ENCODE measurements around the gene MSMB. TPM values are rescaled to one million over a fixed set of nuclear protein-coding genes. Genes with fewer than 3 reads are reported as not detected.
"Not testable (repeated sequence)": the region's sequence is repeated elsewhere in the genome, so short reads cannot be mapped to it uniquely, and the experiment has no call there.

MSMB gene
- polyA plus RNA-seq, 1 of the 3 experiments (the other 2 are of a cell fraction): not detected

DNA sequence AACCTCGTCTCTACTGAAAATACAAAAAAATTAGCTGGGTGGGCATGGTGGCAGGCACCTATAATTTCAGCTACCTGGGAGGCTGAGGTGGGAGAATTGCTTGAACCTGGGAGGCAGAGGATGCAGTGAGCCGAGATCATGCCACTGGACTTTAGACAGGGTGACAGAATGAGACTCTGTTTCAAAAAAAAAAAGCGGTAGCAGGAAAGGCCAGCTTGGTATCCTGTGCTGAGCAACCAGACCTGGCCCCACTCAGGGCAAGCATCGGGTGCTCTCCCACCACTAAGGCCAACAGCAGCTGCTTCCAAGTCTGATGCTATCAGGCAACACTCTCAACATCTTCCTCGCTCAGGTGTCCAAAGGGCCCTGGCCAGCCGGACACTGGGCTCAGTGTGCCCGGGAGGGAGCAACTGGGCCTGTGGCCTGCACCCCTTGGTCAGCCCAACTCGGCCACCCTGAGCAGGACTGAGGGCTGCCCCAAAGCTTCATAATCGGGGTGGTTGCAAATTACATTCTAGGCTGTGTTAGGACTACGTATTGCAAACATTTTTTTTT, 44.3 kb upstream of the MSMB start:
- H3K27me3 ChIP-seq (ENCODE audit: insufficient read depth): no peaks in the 10 kb centered on the region
- H3K9ac ChIP-seq: no peak overlapping the region
- H3K36me3 ChIP-seq (replicated peaks in 1 of 2; ENCODE audit: control insufficient read depth in 1 of 2, insufficient read depth in 2 of 2, low read length in 1 of 2): no peaks in the 10 kb centered on the region
- H3K9me2 ChIP-seq: no peaks in the 10 kb centered on the region
- no peaks in the 10 kb centered on the region for H3K79me2 ChIP-seq (ENCODE audit: insufficient read depth)
- WGBS (ENCODE audit: low lambda C conversion rate): 84% methylated on average over 7 of the region's 10 CpGs
- POLR2A ChIA-PET: no interaction called here
- DNase-seq: no peak
- no peak overlapping the region for H2AFZ ChIP-seq (ENCODE audit: low read depth)
- H3K9me3 ChIP-seq: no peaks in the 10 kb centered on the region
- no peak overlapping the region for H3K4me2 ChIP-seq
- no peaks in the 10 kb centered on the region for H3F3A ChIP-seq (replicated peaks; ENCODE audit: insufficient read depth)
- H4K20me1 ChIP-seq (ENCODE audit: insufficient read depth): no peaks in the 10 kb centered on the region
- H3K27ac ChIP-seq (ENCODE audit: low read depth in 2 of 2, low read length in 1 of 2): no peak overlapping the region
- H3K4me3 ChIP-seq (ENCODE audit: low read depth in 2 of 2, low read length in 1 of 2): no peak overlapping the region
- TF ChIP-seq CHD2 (IDR thresholded peaks at IDR 0.05; ENCODE audit: low read length, partially characterized antibody) (no peak), FOXM1 (IDR thresholded peaks at IDR 0.05; ENCODE audit: low read depth) (no peak), ELF1 (IDR thresholded peaks at IDR 0.05) (no peak), JUND (IDR thresholded peaks at IDR 0.05) (no peak), EZH2phosphoT487 (IDR thresholded peaks at IDR 0.05; ENCODE audit: borderline replicate concordance, low read depth) (no peak), TAF1 (IDR thresholded peaks at IDR 0.05; ENCODE audit: borderline replicate concordance, low read depth, low read length) (no peak), FOSL2 (IDR thresholded peaks at IDR 0.05; ENCODE audit: borderline replicate concordance, low read depth) (no peak), RFX5 (IDR thresholded peaks at IDR 0.05; ENCODE audit: low read length) (no peak), RCOR1 (IDR thresholded peaks at IDR 0.05; ENCODE audit: low read length) (no peak), RAD21 (IDR thresholded peaks at IDR 0.05; ENCODE audit: low read length) (no peak), TCF12 (IDR thresholded peaks at IDR 0.05) (no peak), MXI1 (IDR thresholded peaks at IDR 0.05; ENCODE audit: low read depth, low read length) (no peak)
- TF ChIP-seq, protein P1, sequence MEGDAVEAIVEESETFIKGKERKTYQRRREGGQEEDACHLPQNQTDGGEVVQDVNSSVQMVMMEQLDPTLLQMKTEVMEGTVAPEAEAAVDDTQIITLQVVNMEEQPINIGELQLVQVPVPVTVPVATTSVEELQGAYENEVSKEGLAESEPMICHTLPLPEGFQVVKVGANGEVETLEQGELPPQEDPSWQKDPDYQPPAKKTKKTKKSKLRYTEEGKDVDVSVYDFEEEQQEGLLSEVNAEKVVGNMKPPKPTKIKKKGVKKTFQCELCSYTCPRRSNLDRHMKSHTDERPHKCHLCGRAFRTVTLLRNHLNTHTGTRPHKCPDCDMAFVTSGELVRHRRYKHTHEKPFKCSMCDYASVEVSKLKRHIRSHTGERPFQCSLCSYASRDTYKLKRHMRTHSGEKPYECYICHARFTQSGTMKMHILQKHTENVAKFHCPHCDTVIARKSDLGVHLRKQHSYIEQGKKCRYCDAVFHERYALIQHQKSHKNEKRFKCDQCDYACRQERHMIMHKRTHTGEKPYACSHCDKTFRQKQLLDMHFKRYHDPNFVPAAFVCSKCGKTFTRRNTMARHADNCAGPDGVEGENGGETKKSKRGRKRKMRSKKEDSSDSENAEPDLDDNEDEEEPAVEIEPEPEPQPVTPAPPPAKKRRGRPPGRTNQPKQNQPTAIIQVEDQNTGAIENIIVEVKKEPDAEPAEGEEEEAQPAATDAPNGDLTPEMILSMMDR (IDR thresholded peaks at IDR 0.05): no peak
- TF ChIP-seq, protein P2, sequence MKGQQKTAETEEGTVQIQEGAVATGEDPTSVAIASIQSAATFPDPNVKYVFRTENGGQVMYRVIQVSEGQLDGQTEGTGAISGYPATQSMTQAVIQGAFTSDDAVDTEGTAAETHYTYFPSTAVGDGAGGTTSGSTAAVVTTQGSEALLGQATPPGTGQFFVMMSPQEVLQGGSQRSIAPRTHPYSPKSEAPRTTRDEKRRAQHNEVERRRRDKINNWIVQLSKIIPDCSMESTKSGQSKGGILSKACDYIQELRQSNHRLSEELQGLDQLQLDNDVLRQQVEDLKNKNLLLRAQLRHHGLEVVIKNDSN (IDR thresholded peaks at IDR 0.05; ENCODE audit: borderline replicate concordance, low read depth): no peak
- TF ChIP-seq, protein P3, sequence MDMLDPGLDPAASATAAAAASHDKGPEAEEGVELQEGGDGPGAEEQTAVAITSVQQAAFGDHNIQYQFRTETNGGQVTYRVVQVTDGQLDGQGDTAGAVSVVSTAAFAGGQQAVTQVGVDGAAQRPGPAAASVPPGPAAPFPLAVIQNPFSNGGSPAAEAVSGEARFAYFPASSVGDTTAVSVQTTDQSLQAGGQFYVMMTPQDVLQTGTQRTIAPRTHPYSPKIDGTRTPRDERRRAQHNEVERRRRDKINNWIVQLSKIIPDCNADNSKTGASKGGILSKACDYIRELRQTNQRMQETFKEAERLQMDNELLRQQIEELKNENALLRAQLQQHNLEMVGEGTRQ (IDR thresholded peaks at IDR 0.05; ENCODE audit: borderline replicate concordance, low read depth, low read length): no peak
- TF ChIP-seq, protein P4, sequence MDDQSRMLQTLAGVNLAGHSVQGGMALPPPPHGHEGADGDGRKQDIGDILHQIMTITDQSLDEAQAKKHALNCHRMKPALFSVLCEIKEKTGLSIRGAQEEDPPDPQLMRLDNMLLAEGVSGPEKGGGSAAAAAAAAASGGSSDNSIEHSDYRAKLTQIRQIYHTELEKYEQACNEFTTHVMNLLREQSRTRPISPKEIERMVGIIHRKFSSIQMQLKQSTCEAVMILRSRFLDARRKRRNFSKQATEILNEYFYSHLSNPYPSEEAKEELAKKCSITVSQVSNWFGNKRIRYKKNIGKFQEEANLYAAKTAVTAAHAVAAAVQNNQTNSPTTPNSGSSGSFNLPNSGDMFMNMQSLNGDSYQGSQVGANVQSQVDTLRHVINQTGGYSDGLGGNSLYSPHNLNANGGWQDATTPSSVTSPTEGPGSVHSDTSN (IDR thresholded peaks at IDR 0.05): no peak
- CTCF ChIA-PET: no interaction called here
- peaks cover 0 to 11% of the 10 kb centered on the region in 2 experiments; a peak in 2 of 4 replicates for H3K4me1 ChIP-seq (ENCODE audit: control insufficient read depth in 1 of 2, insufficient read depth in 2 of 2, low read depth in 1 of 2, low read length in 1 of 2)

DNA sequence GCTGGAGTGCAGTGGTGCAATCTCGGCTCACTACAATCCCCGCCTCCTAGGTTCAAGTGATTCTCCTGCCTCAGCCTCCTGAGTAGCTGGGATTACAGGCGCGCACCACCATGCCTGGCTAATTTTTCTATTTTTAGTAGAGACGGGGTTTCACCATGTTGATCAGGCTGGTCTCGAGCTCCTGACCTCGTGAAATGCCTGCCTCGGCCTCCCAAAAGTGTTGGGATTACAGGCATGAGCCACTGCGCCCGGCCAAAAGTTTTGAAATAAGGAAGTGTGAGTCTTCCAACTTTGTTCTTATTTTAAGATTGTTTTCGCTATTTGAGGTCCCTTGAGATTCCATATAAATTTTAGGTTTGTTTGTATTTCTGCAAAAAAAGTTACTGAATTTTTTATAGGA, 41.3 kb upstream of the MSMB start:
- POLR2A ChIA-PET; H3K36me3 ChIP-seq (replicated peaks in 1 of 2; ENCODE audit: control insufficient read depth in 1 of 2, insufficient read depth in 2 of 2, low read length in 1 of 2); DNase-seq; H3K79me2 ChIP-seq (ENCODE audit: insufficient read depth); H3F3A ChIP-seq (replicated peaks; ENCODE audit: insufficient read depth); H3K4me2 ChIP-seq; H3K27me3 ChIP-seq (ENCODE audit: insufficient read depth); H3K4me1 ChIP-seq (ENCODE audit: control insufficient read depth in 1 of 2, insufficient read depth in 2 of 2, low read depth in 1 of 2, low read length in 1 of 2); H4K20me1 ChIP-seq (ENCODE audit: insufficient read depth); H2AFZ ChIP-seq (ENCODE audit: low read depth); H3K9me3 ChIP-seq; CTCF ChIA-PET; H3K9me2 ChIP-seq; H3K4me3 ChIP-seq (ENCODE audit: low read depth in 2 of 2, low read length in 1 of 2); H3K27ac ChIP-seq (ENCODE audit: low read depth in 2 of 2, low read length in 1 of 2); H3K9ac ChIP-seq: not testable (repeated sequence)
- WGBS (ENCODE audit: low lambda C conversion rate): 84% methylated on average over 11 of the region's 11 CpGs
